Mesothelial cell of epicardium (in vitro differentiated cells): Measurements from ENCODE around the gene C11orf16. TPM values are rescaled to one million over a fixed set of nuclear protein-coding genes. Genes with fewer than 3 reads are reported as not detected.
"Not testable (repeated sequence)": the region's sequence is repeated elsewhere in the genome, so short reads cannot be mapped to it uniquely, and the experiment has no call there.

Experiments used
- DNase-seq, 2 experiments: peaks; one replicate each; pipeline ENCODE4 v3.0.0; 2021; ENCODE audit warnings: low spot score in 2 of 2; ENCODE audit not compliant: unreplicated experiment in 2 of 2
- H3K27ac Mint-ChIP-seq: 2 replicates; pipeline ENCODE4 v1.8.0; 2021; ENCODE audit warnings: mixed read lengths
- H3K27me3 Mint-ChIP-seq: 2 replicates; pipeline ENCODE4 v1.8.0; 2021; ENCODE audit warnings: low read depth, mixed read lengths
- H3K36me3 Mint-ChIP-seq: 2 replicates; pipeline ENCODE4 v1.8.0; 2021; ENCODE audit warnings: mixed read lengths
- H3K4me1 Mint-ChIP-seq: 2 replicates; pipeline ENCODE4 v1.8.0; 2021; ENCODE audit warnings: mixed read lengths
- H3K4me3 Mint-ChIP-seq: 2 replicates; pipeline ENCODE4 v1.8.0; 2021; ENCODE audit warnings: mild to moderate bottlenecking, moderate library complexity, mixed read lengths
- H3K9me3 Mint-ChIP-seq: 2 replicates; pipeline ENCODE4 v1.8.0; 2021; ENCODE audit warnings: mixed read lengths
- CTCF ChIP-seq: fragments of 200-600 bp; sonication (generic); IDR thresholded peaks from one replicate; pipeline ENCODE4 v1.5.0; 2021; ENCODE audit warnings: antibody characterized with exemption; ENCODE audit not compliant: unreplicated experiment
- total RNA-seq: library from RNA; stranded (reverse); gene quantifications from 3 replicates; pipeline ENCODE4 v1.2.1, GENCODE V29; 2021

C11orf16 gene, protein sequence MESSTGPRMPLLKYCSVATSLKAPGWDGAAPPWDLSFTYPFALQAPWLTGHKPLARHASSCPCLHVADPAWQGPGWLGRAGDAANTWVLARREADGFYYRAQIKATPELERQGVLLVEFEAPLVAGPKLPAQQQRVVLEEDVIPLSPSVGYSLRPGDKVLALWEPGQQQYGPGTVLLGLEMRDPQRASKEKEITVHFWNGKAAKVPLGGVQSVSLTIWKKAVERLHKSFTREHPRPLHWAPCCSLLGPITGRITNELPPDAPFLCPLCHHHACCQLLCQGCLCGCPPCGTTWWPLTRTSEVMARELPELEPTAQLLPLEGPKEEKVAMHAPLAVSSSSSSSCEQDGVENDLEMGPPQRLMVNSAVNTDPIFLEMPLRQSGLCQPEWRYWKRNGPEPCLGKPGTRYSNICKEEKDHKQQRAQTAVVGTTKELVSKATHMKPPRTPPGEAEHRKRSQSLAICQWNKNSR
- not detected in 3 replicates for total RNA-seq

- Mint-ChIP-seq H3K27ac (no peak within 1 kb of the TSS), H3K27me3 (no peaks in the 10 kb centered on the region), H3K9me3 (no peaks in the 10 kb centered on the region), H3K4me3 (no peak within 1 kb of the TSS), H3K36me3 (no peaks in the 10 kb centered on the region), H3K4me1 (peaks cover 15% of the 10 kb centered on the region)
- no peak for TF ChIP-seq CTCF
- no peak for DNase-seq
Observed at GRCh38 chr11:8932564-8933180, at the start of gene C11orf16. Gene C11orf16 (minus strand): TSS chr11:8932947. CDS start chr11:8932308, 639 bp downstream.

DNA sequence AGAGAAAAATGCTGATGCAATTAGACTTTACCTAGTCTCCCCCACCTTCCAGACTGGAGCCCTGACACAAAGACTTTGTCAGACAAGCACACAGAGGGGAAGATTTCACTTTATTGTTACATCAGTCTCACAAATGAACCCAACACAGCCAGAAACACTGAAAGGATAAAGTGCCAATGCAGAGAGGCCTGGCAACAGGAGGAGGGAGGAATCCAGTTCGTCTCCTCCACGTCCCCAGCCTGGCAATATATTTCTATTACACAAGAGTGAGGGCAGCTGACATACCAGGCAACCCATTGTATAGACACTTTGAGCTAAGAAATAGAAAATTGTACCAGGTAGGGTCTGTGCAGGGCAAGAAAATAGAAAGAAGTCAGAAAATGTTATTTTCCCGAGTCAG, 47.7 kb upstream of the C11orf16 start:
- Mint-ChIP-seq H3K4me3 (no peak overlapping the region), H3K36me3 (no peaks in the 10 kb centered on the region), H3K9me3 (no peaks in the 10 kb centered on the region), H3K27ac (no peak overlapping the region), H3K4me1 (no peaks in the 10 kb centered on the region), H3K27me3 (no peaks in the 10 kb centered on the region)
- DNase-seq: no peak
- no peak for TF ChIP-seq CTCF

DNA sequence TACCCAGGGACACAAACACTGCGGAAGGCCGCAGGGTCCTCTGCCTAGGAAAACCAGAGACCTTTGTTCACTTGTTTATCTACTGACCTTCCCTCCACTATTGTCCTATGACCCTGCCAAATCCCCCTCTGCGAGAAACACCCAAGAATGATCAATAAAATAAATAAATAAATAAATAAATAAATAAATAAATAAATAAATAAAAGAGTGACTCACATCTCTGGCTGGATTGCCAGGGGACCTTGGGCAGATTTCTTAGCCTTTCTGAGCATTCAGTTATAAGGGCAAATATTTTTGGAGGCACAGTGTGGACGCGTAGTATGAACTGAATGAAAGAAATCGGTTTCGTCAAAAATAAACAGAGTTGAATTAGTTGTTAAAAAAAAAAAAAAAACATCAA, 46.6 kb upstream of the C11orf16 start:
- H3K4me3 Mint-ChIP-seq, H3K27me3 Mint-ChIP-seq, H3K9me3 Mint-ChIP-seq, DNase-seq, H3K4me1 Mint-ChIP-seq, H3K36me3 Mint-ChIP-seq, H3K27ac Mint-ChIP-seq: not testable (repeated sequence)

GRCh38 chr11:8973121-8973520, 40.4 kb upstream of the C11orf16 start:
- no peaks in the 10 kb centered on the region for H3K27me3 Mint-ChIP-seq
- no peaks in the 10 kb centered on the region for H3K9me3 Mint-ChIP-seq
- H3K4me1 Mint-ChIP-seq: no peaks in the 10 kb centered on the region
- TF ChIP-seq CTCF: no peak
- DNase-seq: no peak
- H3K36me3 Mint-ChIP-seq: no peaks in the 10 kb centered on the region
- H3K27ac Mint-ChIP-seq: no peak overlapping the region
- H3K4me3 Mint-ChIP-seq: no peak overlapping the region

DNA sequence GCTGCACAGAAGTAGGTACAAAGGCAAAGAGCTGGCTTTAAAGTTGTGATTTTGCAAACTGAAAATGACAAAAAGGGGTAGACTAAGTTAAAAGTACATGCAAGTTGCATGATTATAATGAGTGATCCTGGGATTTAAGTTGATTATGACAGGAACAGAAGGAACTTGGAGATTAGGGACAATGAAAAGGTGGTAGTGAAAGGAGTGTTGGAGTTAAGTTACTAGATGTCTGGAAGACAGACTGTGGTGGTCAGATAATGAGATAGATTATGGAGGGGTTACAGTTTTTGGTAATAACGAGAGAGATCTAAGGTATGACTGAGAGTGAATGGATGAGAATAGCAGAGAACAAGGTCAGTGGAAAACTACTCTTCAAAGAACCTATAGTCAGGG, 39.2 kb upstream of the C11orf16 start:
- H3K4me3 Mint-ChIP-seq: no peak overlapping the region
- no peaks in the 10 kb centered on the region for H3K9me3 Mint-ChIP-seq
- no peaks in the 10 kb centered on the region for H3K27me3 Mint-ChIP-seq
- H3K27ac Mint-ChIP-seq: no peak overlapping the region
- no peaks in the 10 kb centered on the region for H3K36me3 Mint-ChIP-seq
- no peak for TF ChIP-seq CTCF
- no peaks in the 10 kb centered on the region for H3K4me1 Mint-ChIP-seq
- no peak for DNase-seq

DNA sequence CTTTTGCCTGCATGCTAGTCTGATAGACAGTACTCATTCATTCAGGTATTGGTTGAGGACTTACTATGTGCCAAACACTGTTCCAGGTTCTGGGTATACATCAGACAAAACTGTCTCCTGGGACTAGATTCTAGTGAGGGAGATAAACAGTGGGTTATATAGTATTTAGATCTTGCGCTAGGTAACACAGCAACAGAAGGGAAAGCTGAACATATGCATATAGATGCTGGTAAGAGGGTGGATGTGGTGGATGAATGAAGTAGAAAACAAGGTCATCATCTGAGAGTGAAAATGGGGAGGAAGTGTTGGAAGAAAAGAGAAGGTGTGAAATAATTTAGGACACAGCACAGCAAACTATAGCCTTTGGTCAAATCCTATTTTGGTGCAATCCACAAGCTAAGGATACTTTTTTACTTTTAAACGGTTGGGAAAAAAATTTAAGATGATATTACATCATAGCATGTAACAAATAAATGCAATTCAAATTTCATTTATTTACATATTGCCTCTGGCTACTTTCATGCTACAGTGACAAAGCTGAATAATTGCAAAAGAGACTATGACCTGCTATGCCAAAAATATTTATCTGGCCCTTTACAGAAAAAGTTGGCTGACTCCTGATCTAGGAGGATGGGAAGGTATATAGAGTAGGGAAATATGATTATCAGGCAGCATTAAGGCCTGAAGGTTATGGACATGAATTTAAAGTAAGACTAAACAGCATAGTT, 38.6 kb upstream of the C11orf16 start:
- Mint-ChIP-seq H3K27me3 (no peaks in the 10 kb centered on the region), H3K9me3 (no peaks in the 10 kb centered on the region), H3K4me3 (no peak overlapping the region), H3K27ac (no peak overlapping the region), H3K36me3 (no peaks in the 10 kb centered on the region), H3K4me1 (no peaks in the 10 kb centered on the region)
- no peak for TF ChIP-seq CTCF
- no peak for DNase-seq
